Activated T-helper 1 cell treated with Interleukin-2 at 50 U/mL for 16 hours (primary cell): ENCODE data around the gene DDX31.
"Not testable (repeated sequence)": the region's sequence is repeated elsewhere in the genome, so short reads cannot be mapped to it uniquely, and the experiment has no call there.

Experiments
- DNase-seq: peaks from one replicate; pipeline ENCODE4 v3.0.0-alpha.2; 2020; ENCODE audit warnings: low read depth

The DDX31 gene

GRCh38 chr9:132578367-132578932 is 91.3 kb downstream of the DDX31 start:
- no peak for DNase-seq

- no peak for DNase-seq
Measured at GRCh38 chr9:132577119-132577518, 92.7 kb downstream of the DDX31 start.

GRCh38 chr9:132575811-132576210 is 94.0 kb downstream of the DDX31 start:
- DNase-seq, result no peak

GRCh38 chr9:132575005-132575609 is 94.7 kb downstream of the DDX31 start:
- peak; percentile 8 for DNase-seq

- no peak for DNase-seq
Measured at GRCh38 chr9:132572921-132573320, 96.9 kb downstream of the DDX31 start.

GRCh38 chr9:132571806-132572600 is 97.8 kb downstream of the DDX31 start:
- DNase-seq, result no peak

GRCh38 chr9:132568787-132569186 is 101.0 kb downstream of the DDX31 start:
- DNase-seq, result not testable (repeated sequence)

- DNase-seq, result no peak
Measured at GRCh38 chr9:132564526-132564925, 105.3 kb downstream of the DDX31 start.

GRCh38 chr9:132562306-132562573 is 107.5 kb downstream of the DDX31 start:
- no peak for DNase-seq

GRCh38 chr9:132560616-132561202 is 109.1 kb downstream of the DDX31 start:
- no peak for DNase-seq

- no peak for DNase-seq
Measured at GRCh38 chr9:132559711-132560110, 110.1 kb downstream of the DDX31 start.

- no peak for DNase-seq
Measured at GRCh38 chr9:132557159-132557558, 112.6 kb downstream of the DDX31 start.

- DNase-seq, result no peak
Measured at GRCh38 chr9:132556714-132557113, 113.1 kb downstream of the DDX31 start.

- DNase-seq, result no peak
Measured at GRCh38 chr9:132556235-132556634, 113.5 kb downstream of the DDX31 start.

- DNase-seq, result no peak
Measured at GRCh38 chr9:132555528-132555927, 114.3 kb downstream of the DDX31 start.

- no peak for DNase-seq
Measured at GRCh38 chr9:132554755-132555154, 115.0 kb downstream of the DDX31 start.

GRCh38 chr9:132552041-132552440 is 117.7 kb downstream of the DDX31 start:
- DNase-seq, result no peak

- DNase-seq, result no peak
Measured at GRCh38 chr9:132551556-132551955, 118.2 kb downstream of the DDX31 start.

GRCh38 chr9:132548751-132549640 is 120.8 kb downstream of the DDX31 start:
- DNase-seq, result no peak

GRCh38 chr9:132547976-132548730 is 121.6 kb downstream of the DDX31 start:
- no peak for DNase-seq

GRCh38 chr9:132547436-132547835 is 122.3 kb downstream of the DDX31 start:
- no peak for DNase-seq

GRCh38 chr9:132547052-132547431 is 122.7 kb downstream of the DDX31 start:
- no peak for DNase-seq
